Cardiac muscle cell (in vitro differentiated cells and primary cell): ENCODE data around the gene RNASE7. TPM values are rescaled to one million over a fixed set of nuclear protein-coding genes. Genes with fewer than 3 reads are reported as not detected.

Source experiments
- DNase-seq, 2 donors: peaks; one replicate each; pipeline versions ENCODE4 v3.0.0 to v3.0.0-alpha.2; 2010 to 2017; ENCODE audit warnings: low read depth in 1 of 2, low spot score in 1 of 2
- H3K27ac ChIP-seq: fragments of 200-600 bp; sonication (generic); 2 replicates; pipeline ENCODE4 v1.5.1; 2016
- H3K27me3 ChIP-seq: fragments of 200-600 bp; sonication (generic); 2 replicates; pipeline ENCODE4 v1.6.0; 2016; ENCODE audit warnings: control low read depth
- H3K36me3 ChIP-seq: fragments of 200-600 bp; sonication (generic); 2 replicates; pipeline ENCODE4 v1.5.1; 2016; ENCODE audit warnings: control low read depth
- H3K4me1 ChIP-seq: fragments of 200-600 bp; sonication (generic); 2 replicates; pipeline ENCODE4 v1.8.1; 2017; ENCODE audit warnings: low read depth, mild to moderate bottlenecking, mixed run types
- H3K4me3 ChIP-seq: fragments of 200-600 bp; sonication (generic); 2 replicates; pipeline ENCODE4 v1.5.1; 2016; ENCODE audit warnings: mild to moderate bottlenecking
- H3K9me3 ChIP-seq: fragments of 200-600 bp; sonication (generic); 2 replicates; pipeline ENCODE4 v1.5.1; 2017; ENCODE audit warnings: low read depth, mild to moderate bottlenecking, control low read depth
- CTCF ChIP-seq: IDR thresholded peaks from 2 replicates; pipeline ENCODE4 v1.5.1; 2012; ENCODE audit warnings: low read depth, mild to moderate bottlenecking, low read length
- polyA plus RNA-seq: library from polyadenylated mRNA; unstranded; fragments of >200 nt; fragmentation: Nextera tagmentation; extraction: Ambion mirVana; gene quantifications from 2 replicates; pipeline ENCODE4 v1.2.1, GENCODE V29; 2016
- total RNA-seq: library from RNA; depleted of rRNA; stranded (reverse); fragments of >200 nt; gene quantifications from 2 replicates; pipeline ENCODE4 v1.2.3, GENCODE V29; 2016

The RNASE7 gene
- total and polyA plus RNA-seq, 2 experiments from 2014 or later, result not detected

GRCh38 chr14:21071225-21072030 lies 29.3 kb downstream of the RNASE7 start:
- TF ChIP-seq CTCF, result no peak

DNA sequence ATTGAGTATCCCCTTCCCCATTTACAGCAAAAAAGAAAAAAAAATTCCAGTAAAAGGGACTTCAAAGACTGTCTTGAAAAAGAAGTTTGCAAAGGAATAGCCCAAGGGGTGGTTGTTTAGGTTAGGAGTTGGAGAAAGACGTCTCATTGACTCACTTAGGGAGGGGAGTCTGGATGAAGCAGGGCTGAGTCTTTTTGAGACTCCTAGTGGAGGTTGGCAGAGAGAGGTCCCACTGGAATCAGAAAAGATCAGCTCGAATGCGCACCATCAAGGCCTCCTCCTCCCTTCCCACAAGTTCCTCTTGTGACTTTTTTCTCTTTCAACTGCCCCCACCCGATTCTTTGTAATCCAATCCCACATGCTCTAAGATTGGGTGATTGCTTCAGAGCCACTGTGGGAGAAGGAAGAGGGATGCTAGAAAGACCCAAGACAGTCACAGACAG lies 29.9 kb downstream of the RNASE7 start:
- H3K27me3 ChIP-seq, result no peaks in the 10 kb centered on the region
- peaks cover 8% of the 10 kb centered on the region for H3K4me1 ChIP-seq
- TF ChIP-seq CTCF, result no peak
- no peaks in the 10 kb centered on the region for H3K9me3 ChIP-seq
- H3K36me3 ChIP-seq, result peaks cover 14% of the 10 kb centered on the region
- peak overlapping the region; percentile 77 for H3K27ac ChIP-seq
- H3K4me3 ChIP-seq, result peak overlapping the region; percentile 85
- peak in 1 of 2 donors; percentile 77 for DNase-seq

More at GRCh38 chr14:21071225-21072030, 29.3 kb downstream of the RNASE7 start:
- peaks cover 10% of the 10 kb centered on the region for H3K36me3 ChIP-seq
- no peaks in the 10 kb centered on the region for H3K27me3 ChIP-seq
- H3K27ac ChIP-seq, result peak overlapping the region; percentile 77
- H3K4me1 ChIP-seq, result peaks cover 8% of the 10 kb centered on the region
- H3K9me3 ChIP-seq, result no peaks in the 10 kb centered on the region
- peak; percentile 84 to 94 for DNase-seq
- peak overlapping the region; percentile 85 for H3K4me3 ChIP-seq

GRCh38 chr14:21072781-21073339 lies 30.7 kb downstream of the RNASE7 start:
- Histone ChIP-seq H3K4me1 (peaks cover 8% of the 10 kb centered on the region), H3K36me3 (peaks cover 18% of the 10 kb centered on the region), H3K27me3 (no peaks in the 10 kb centered on the region), H3K4me3 (no peak overlapping the region), H3K27ac (no peak overlapping the region), H3K9me3 (no peaks in the 10 kb centered on the region)
- DNase-seq, result no peak
- TF ChIP-seq CTCF, result no peak

- Histone ChIP-seq H3K27me3 (no peaks in the 10 kb centered on the region), H3K36me3 (peaks cover 26% of the 10 kb centered on the region), H3K27ac (no peak overlapping the region), H3K4me3 (no peak overlapping the region), H3K4me1 (peaks cover 8% of the 10 kb centered on the region), H3K9me3 (no peaks in the 10 kb centered on the region)
- no peak for DNase-seq
- TF ChIP-seq CTCF, result no peak
These were observed 31.8 kb downstream of the RNASE7 start for GRCh38 chr14:21073921-21074320.

DNA sequence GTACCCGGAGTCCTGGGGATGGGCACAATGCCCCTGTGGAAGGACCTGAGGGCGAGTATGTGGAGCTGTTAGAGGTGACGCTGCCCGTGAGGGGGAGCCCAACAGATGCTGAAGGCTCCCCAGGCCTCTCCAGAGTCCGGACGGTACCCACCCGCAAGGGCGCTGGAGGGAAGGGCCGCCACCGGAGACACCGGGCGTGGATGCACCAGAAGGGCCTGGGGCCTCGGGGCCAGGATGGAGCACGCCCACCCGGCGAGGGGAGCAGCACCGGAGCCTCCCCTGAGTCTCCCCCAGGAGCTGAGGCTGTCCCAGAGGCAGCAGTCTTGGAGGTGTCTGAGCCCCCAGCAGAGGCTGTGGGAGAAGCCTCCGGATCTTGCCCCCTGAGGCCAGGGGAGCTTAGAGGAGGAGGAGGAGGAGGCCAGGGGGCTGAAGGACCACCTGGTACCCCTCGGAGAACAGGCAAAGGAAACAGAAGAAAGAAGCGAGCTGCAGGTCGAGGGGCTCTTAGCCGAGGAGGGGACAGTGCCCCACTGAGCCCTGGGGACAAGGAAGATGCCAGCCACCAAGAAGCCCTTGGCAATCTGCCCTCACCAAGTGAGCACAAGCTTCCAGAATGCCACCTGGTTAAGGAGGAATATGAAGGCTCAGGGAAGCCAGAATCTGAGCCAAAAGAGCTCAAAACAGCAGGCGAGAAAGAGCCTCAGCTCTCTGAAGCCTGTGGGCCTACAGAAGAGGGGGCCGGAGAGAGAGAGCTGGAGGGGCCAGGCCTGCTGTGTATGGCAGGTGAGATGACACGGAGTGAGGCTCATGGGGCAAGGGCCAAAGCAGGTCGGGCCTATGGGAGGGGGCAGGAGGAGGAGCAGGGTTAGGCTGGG lies 32.5 kb downstream of the RNASE7 start:
- H3K4me3 ChIP-seq, result no peak overlapping the region
- no peak overlapping the region for H3K27ac ChIP-seq
- peaks cover 8% of the 10 kb centered on the region for H3K4me1 ChIP-seq
- no peaks in the 10 kb centered on the region for H3K27me3 ChIP-seq
- no peaks in the 10 kb centered on the region for H3K9me3 ChIP-seq
- DNase-seq, result no peak
- peaks cover 26% of the 10 kb centered on the region for H3K36me3 ChIP-seq
- no peak for TF ChIP-seq CTCF
